A673 (cell line): ENCODE results near the gene TGM2.

ENCODE experiments used
- EZH2 ChIP-seq: fragments of 200-600 bp; sonication (generic); IDR thresholded peaks from 2 replicates; pipeline ENCODE4 v1.6.1; 2017; ENCODE audit warnings: borderline replicate concordance, low read depth, mild to moderate bottlenecking, mixed read lengths, antibody characterized with exemption, low read length; ENCODE audit not compliant: poor library complexity, severe bottlenecking
- TF ChIP-seq, protein P1 (sequence below): fragments of 300-800, 200-600 bp; sonication (generic); conservative IDR thresholded peaks from 2 replicates; pipeline ENCODE4 v1.5.1; 2017; ENCODE audit warnings: low read depth, mild to moderate bottlenecking, antibody characterized with exemption, low read length, moderate library complexity, mixed read lengths

- TF ChIP-seq, protein P1, sequence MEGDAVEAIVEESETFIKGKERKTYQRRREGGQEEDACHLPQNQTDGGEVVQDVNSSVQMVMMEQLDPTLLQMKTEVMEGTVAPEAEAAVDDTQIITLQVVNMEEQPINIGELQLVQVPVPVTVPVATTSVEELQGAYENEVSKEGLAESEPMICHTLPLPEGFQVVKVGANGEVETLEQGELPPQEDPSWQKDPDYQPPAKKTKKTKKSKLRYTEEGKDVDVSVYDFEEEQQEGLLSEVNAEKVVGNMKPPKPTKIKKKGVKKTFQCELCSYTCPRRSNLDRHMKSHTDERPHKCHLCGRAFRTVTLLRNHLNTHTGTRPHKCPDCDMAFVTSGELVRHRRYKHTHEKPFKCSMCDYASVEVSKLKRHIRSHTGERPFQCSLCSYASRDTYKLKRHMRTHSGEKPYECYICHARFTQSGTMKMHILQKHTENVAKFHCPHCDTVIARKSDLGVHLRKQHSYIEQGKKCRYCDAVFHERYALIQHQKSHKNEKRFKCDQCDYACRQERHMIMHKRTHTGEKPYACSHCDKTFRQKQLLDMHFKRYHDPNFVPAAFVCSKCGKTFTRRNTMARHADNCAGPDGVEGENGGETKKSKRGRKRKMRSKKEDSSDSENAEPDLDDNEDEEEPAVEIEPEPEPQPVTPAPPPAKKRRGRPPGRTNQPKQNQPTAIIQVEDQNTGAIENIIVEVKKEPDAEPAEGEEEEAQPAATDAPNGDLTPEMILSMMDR: no peak
- no peak for TF ChIP-seq EZH2
Measured at GRCh38 chr20:38207621-38208020, 42.6 kb upstream of the TGM2 start.
